H1 (cell line): Measurements from ENCODE around the gene FLOT1. TPM values are rescaled to one million over a fixed set of nuclear protein-coding genes. Genes with fewer than 3 reads are reported as not detected.

Experiments
- CTCF ChIA-PET: fragments of 300-600 bp; sonication (Branson Sonifier 250); formaldehyde crosslinking; loops from one replicate; lab custom pipeline; 2021; ENCODE audit not compliant: partially characterized antibody; lab: Charles Lee
- POLR2A ChIA-PET: fragments of 300-600 bp; sonication (Branson Sonifier 250); formaldehyde crosslinking; loops from one replicate; lab custom pipeline; 2021; ENCODE audit warnings: inconsistent platforms; ENCODE audit not compliant: partially characterized antibody; lab: Charles Lee
- DNase-seq, 2 experiments: peaks; one replicate each; pipeline versions ENCODE4 v3.0.0 to v3.0.0-alpha.2; 2010 to 2022; ENCODE audit warnings: low spot score in 2 of 2, low read depth in 1 of 2, mixed read lengths in 1 of 2
- FAIRE-seq: peaks from 2 replicates; lab custom pipeline; 2011; peaks lifted over from hg19 to GRCh38; lab: Jason Lieb, UNC
- H2AFZ ChIP-seq: 2 replicates; pipeline ENCODE4 v1.8.1; 2012; ENCODE audit warnings: low read length, inconsistent platforms
- H2AK5ac ChIP-seq: 2 replicates; pipeline ENCODE4 v1.6.1; 2013; ENCODE audit warnings: low read depth, low read length
- H2BK120ac ChIP-seq: replicated peaks from 2 replicates; pipeline ENCODE3; 2013; ENCODE audit warnings: low read depth, low read length, inconsistent platforms
- H2BK12ac ChIP-seq: 2 replicates; pipeline ENCODE4 v1.6.1; 2013; ENCODE audit warnings: low read depth, low read length
- H2BK15ac ChIP-seq: 2 replicates; pipeline ENCODE4 v1.6.1; 2013; ENCODE audit warnings: low read length
- H2BK20ac ChIP-seq: 2 replicates; pipeline ENCODE4 v1.6.1; 2013; ENCODE audit warnings: low read length
- H2BK5ac ChIP-seq: 2 replicates; pipeline ENCODE4 v1.6.1; 2013; ENCODE audit warnings: low read depth, low read length
- H3K14ac ChIP-seq: 2 replicates; pipeline ENCODE4 v1.6.1; 2013; ENCODE audit warnings: inconsistent platforms; ENCODE audit not compliant: insufficient read length
- H3K18ac ChIP-seq: 2 replicates; pipeline ENCODE4 v1.6.1; 2013; ENCODE audit warnings: low read length; ENCODE audit errors: extremely low read depth
- H3K23ac ChIP-seq: 2 replicates; pipeline ENCODE4 v1.6.1; 2013; ENCODE audit warnings: inconsistent platforms; ENCODE audit not compliant: insufficient read length
- H3K23me2 ChIP-seq: 2 replicates; pipeline ENCODE4 v1.6.1; 2013; ENCODE audit warnings: low read depth, low read length
- H3K27ac ChIP-seq: 2 replicates; pipeline ENCODE4 v1.6.1; 2011; ENCODE audit warnings: low read depth, low read length, inconsistent platforms
- H3K27me3 ChIP-seq, 4 experiments: replicated peaks in 1 of 4; 1 replicate in 1 of 4; 2 replicates in 3 of 4; pipeline versions ENCODE4 v1.6.1 to v1.8.1; 2011 to 2013; ENCODE audit warnings: low read length in 3 of 4, mild to moderate bottlenecking in 3 of 4, inconsistent platforms in 2 of 4, mixed read lengths in 2 of 4, moderate library complexity in 1 of 4; ENCODE audit not compliant: control insufficient read depth in 3 of 4, insufficient read depth in 3 of 4; ENCODE audit errors: extremely low read depth in 1 of 4
- H3K36me3 ChIP-seq, 4 experiments: 2 replicates each; pipeline versions ENCODE4 v1.6.1 to v1.8.1; 2011 to 2013; ENCODE audit warnings: mild to moderate bottlenecking in 4 of 4, low read length in 3 of 4, moderate library complexity in 2 of 4, control low read depth in 1 of 4, inconsistent platforms in 1 of 4; ENCODE audit not compliant: insufficient read depth in 4 of 4, control insufficient read depth in 2 of 4
- H3K4ac ChIP-seq: replicated peaks from 2 replicates; pipeline ENCODE3; 2013; ENCODE audit warnings: low read length, low read depth, mixed read lengths, inconsistent platforms; ENCODE audit not compliant: insufficient read length
- H3K4me1 ChIP-seq, 4 experiments: replicated peaks in 1 of 4; 1 replicate in 1 of 4; 2 replicates in 3 of 4; pipeline versions ENCODE4 v1.6.1 to v1.8.1; 2011 to 2013; ENCODE audit warnings: low read length in 3 of 4, inconsistent platforms in 2 of 4, mixed read lengths in 1 of 4; ENCODE audit not compliant: insufficient read depth in 4 of 4, control insufficient read depth in 3 of 4
- H3K4me2 ChIP-seq, 2 experiments: 2 replicates each; pipeline versions ENCODE4 v1.6.1 to v1.8.1; 2011 to 2013; ENCODE audit warnings: low read depth in 2 of 2, low read length in 2 of 2, control low read depth in 1 of 2, inconsistent platforms in 1 of 2, mild to moderate bottlenecking in 1 of 2; ENCODE audit not compliant: insufficient read depth in 1 of 2
- H3K4me3 ChIP-seq, 4 experiments: fragments of 200-600, 300-600 bp in 1 of 4; sonication (generic), shearing (Covaris generic), sonication (Bioruptor Twin) in 1 of 4; 2 replicates each; pipeline versions ENCODE4 v1.5.1 to v1.8.1; 2011 to 2016; ENCODE audit warnings: low read length in 4 of 4, low read depth in 3 of 4, control low read depth in 2 of 4, inconsistent platforms in 2 of 4, mild to moderate bottlenecking in 2 of 4, mixed read lengths in 1 of 4, moderate library complexity in 1 of 4; ENCODE audit not compliant: insufficient read depth in 2 of 4; ENCODE audit errors: extremely low read depth in 1 of 4
- H3K56ac ChIP-seq: replicated peaks from 2 replicates; pipeline ENCODE3; 2013; ENCODE audit warnings: low read depth, mild to moderate bottlenecking, mixed read lengths, low read length, inconsistent platforms; ENCODE audit not compliant: insufficient read length
- H3K79me1 ChIP-seq: 2 replicates; pipeline ENCODE4 v1.6.1; 2013; ENCODE audit warnings: low read depth, low read length, control low read depth
- H3K79me2 ChIP-seq, 2 experiments: 2 replicates each; pipeline versions ENCODE4 v1.6.1 to v1.8.1; 2012 to 2013; ENCODE audit warnings: low read length in 2 of 2, mild to moderate bottlenecking in 2 of 2, inconsistent platforms in 1 of 2; ENCODE audit not compliant: insufficient read depth in 2 of 2, control insufficient read depth in 1 of 2
- H3K9ac ChIP-seq, 4 experiments: replicated peaks in 1 of 4; 1 replicate in 1 of 4; 2 replicates in 3 of 4; pipeline versions ENCODE4 v1.6.1 to v1.8.1; 2011 to 2013; ENCODE audit warnings: low read depth in 3 of 4, low read length in 3 of 4, control low read depth in 2 of 4, mild to moderate bottlenecking in 2 of 4, moderate library complexity in 2 of 4, inconsistent platforms in 1 of 4; ENCODE audit errors: extremely low read depth in 1 of 4
- H3K9me3 ChIP-seq, 2 experiments: 2 replicates each; pipeline versions ENCODE4 v1.6.1 to v1.8.1; 2012 to 2013; ENCODE audit warnings: mild to moderate bottlenecking in 2 of 2, moderate library complexity in 2 of 2, control low read depth in 1 of 2, inconsistent platforms in 1 of 2, low read depth in 1 of 2, low read length in 1 of 2, mixed read lengths in 1 of 2; ENCODE audit not compliant: insufficient read depth in 2 of 2
- H4K20me1 ChIP-seq, 2 experiments: replicated peaks in 1 of 2; 2 replicates each; pipeline versions ENCODE3 to v1.8.1; 2011 to 2013; ENCODE audit warnings: inconsistent platforms in 2 of 2, low read length in 2 of 2, mild to moderate bottlenecking in 1 of 2; ENCODE audit not compliant: insufficient read depth in 2 of 2, control insufficient read depth in 1 of 2
- H4K5ac ChIP-seq: 2 replicates; pipeline ENCODE4 v1.6.1; 2013; ENCODE audit warnings: low read length, low read depth, mixed read lengths, inconsistent platforms; ENCODE audit not compliant: insufficient read length
- H4K8ac ChIP-seq: 2 replicates; pipeline ENCODE4 v1.8.0; 2013; ENCODE audit warnings: mild to moderate bottlenecking, moderate library complexity, low read length, inconsistent platforms; ENCODE audit not compliant: insufficient read depth; ENCODE audit errors: extremely low read depth
- H4K91ac ChIP-seq: replicated peaks from 2 replicates; pipeline ENCODE3; 2013; ENCODE audit warnings: low read length, mixed read lengths, inconsistent platforms; ENCODE audit not compliant: insufficient read length
- FOSL1 ChIP-seq: IDR thresholded peaks from 2 replicates; pipeline ENCODE4 v1.6.1; 2011; ENCODE audit warnings: mild to moderate bottlenecking, low read depth, low read length, moderate library complexity; ENCODE audit not compliant: insufficient read depth
- RAD21 ChIP-seq, 2 experiments: IDR thresholded peaks in 1 of 2; conservative IDR thresholded peaks in 1 of 2; 2 replicates each; pipeline ENCODE4 v1.6.1; 2011; ENCODE audit warnings: low read depth in 2 of 2, low read length in 2 of 2, improper control_type of control experiment in 1 of 2, inconsistent platforms in 1 of 2, mild to moderate bottlenecking in 1 of 2, moderate library complexity in 1 of 2
- RFX5 ChIP-seq: IDR thresholded peaks from 2 replicates; pipeline ENCODE4 v1.6.1; 2011; ENCODE audit warnings: low read depth, low read length, improper control_type of control experiment, borderline replicate concordance
- WGBS, 2 experiments: shearing (Covaris generic) in 1 of 2; methylation state at CpG; one replicate each; pipeline versions ENCODE4 v1.1.6 to v1.1.7; 2013 to 2015; ENCODE audit warnings: low lambda C conversion rate in 2 of 2, mixed read lengths in 2 of 2, inconsistent platforms in 1 of 2, low coverage in 1 of 2, missing lambda C conversion rate in 1 of 2; ENCODE audit not compliant: insufficient replicate concordance in 2 of 2, insufficient coverage in 1 of 2, insufficient read length in 1 of 2; ENCODE audit errors: extremely low coverage in 1 of 2, missing lambda C conversion rate in 1 of 2; 5-methylcytosine and 5-hydroxymethylcytosine counted together
- polyA plus RNA-seq, 7 experiments: library from polyadenylated mRNA; depleted of rRNA in 3 of 7; stranded (reverse) in 5 of 7; unstranded in 2 of 7; fragments of >200 nt in 5 of 7; fragments of 200-250 nt in 2 of 7; gene quantifications; 1 replicate in 5 of 7; 2 replicates in 1 of 7; 4 replicates in 1 of 7; pipeline versions ENCODE4 v1.2.1 to v1.2.3, GENCODE V29; 2011 to 2013; ENCODE audit warnings: missing spikeins in 2 of 7, mixed read lengths in 2 of 7
- total RNA-seq: library from RNA; stranded (reverse); fragmentation: NEBNext Ultra II Directional; extraction: Animal tissue kit (Norgen Biotek cat#: 25700); gene quantifications from 2 replicates; pipeline ENCODE4 v1.2.1, GENCODE V29; 2021
- TF ChIP-seq, protein P1 (sequence below): IDR thresholded peaks from 2 replicates; pipeline ENCODE4 v1.6.1; 2012; ENCODE audit warnings: inconsistent platforms
- TF ChIP-seq, protein P2 (sequence below), 3 experiments: IDR thresholded peaks; 1 replicate in 2 of 3; 2 replicates in 1 of 3; pipeline versions ENCODE4 v1.5.1 to v1.6.1; 2011; ENCODE audit warnings: low read length in 3 of 3, mild to moderate bottlenecking in 3 of 3, inconsistent platforms in 2 of 3, low read depth in 1 of 3, moderate library complexity in 1 of 3; ENCODE audit not compliant: insufficient read depth in 1 of 3; ENCODE audit errors: control extremely low read depth in 1 of 3

Gene FLOT1
- total and polyA plus RNA-seq, 2 of the 8 experiments (the other 6 are each of a cell fraction or from before 2014, with no cell fraction given), result 87.5 to 88.1 TPM

DNA sequence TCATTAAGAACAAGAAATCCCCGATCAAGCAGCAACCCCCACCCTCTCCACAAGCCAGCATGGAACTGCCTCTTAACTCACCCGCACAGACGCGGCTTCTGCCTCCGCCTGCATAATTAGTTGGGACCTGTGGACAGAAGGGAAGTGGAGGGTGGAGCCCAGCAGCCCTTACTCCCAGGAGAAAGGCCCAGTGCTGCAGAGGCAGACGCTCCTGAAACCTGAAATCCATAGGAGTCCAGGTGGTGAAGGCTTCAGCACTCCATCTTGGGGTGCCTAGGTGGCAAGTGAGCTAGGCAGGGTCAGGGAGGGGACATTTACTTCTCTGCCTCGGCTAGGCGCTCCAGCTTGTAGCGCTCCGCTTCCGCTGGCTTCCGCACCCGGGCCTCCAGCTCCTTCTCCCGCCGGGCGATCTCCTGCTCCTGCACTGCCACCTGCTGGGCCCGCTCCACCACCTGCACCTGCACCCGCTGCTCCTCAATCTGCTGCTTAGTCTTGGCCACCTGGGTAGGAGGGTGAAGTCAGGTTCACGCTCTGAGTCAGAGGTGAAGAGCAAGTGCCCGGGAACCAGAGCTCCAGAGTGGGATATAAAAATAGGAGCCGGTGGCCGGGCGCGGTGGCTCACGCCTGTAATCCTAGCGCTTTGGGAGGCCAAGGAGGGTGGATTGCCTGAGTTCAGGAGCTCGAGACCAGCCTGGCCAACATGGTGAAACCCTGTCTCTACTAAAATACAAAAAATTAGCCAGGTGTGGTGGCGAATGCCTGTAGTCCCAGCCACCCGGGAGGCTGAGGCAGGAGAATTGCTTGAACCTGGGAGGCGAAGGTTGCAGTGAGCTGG is 11.7 kb downstream of the FLOT1 start:
- Histone ChIP-seq H3K9me3 (no peaks in the 10 kb centered on the region), H2BK15ac (no peak overlapping the region), H4K91ac (no peak overlapping the region), H3K23ac (no peak overlapping the region), H4K5ac (no peak overlapping the region), H2AFZ (no peak overlapping the region), H3K14ac (no peak overlapping the region), H3K4ac (no peak overlapping the region), H2BK20ac (no peak overlapping the region), H3K79me2 (no peaks in the 10 kb centered on the region), H3K9ac (no peak overlapping the region), H3K4me1 (no peaks in the 10 kb centered on the region), H2BK120ac (no peak overlapping the region), H4K8ac (no peak overlapping the region), H3K36me3 (peaks cover 9 to 30% (median 21%) of the 10 kb centered on the region in 4 experiments; a peak in 7 of 8 replicates), H2BK12ac (no peak overlapping the region), H3K27me3 (no peaks in the 10 kb centered on the region), H3K18ac (no peak overlapping the region), H3K23me2 (no peaks in the 10 kb centered on the region), H3K56ac (no peak overlapping the region), H3K4me3 (no peak overlapping the region), H4K20me1 (peaks cover 3 to 9% of the 10 kb centered on the region in 2 experiments), H2AK5ac (no peak overlapping the region), H2BK5ac (peak overlapping the region; percentile 75), H3K4me2 (no peak overlapping the region), H3K27ac (no peak overlapping the region), H3K79me1 (no peaks in the 10 kb centered on the region)
- 84% methylated on average over 30 of the region's 30 CpGs; no CpG with 5 or more reads in 1 of the 2 experiments for WGBS, 2 experiments
- CTCF ChIA-PET, result interaction anchor here (0.6 to 11.8 kb wide), 37 partner anchors 10 to 436 kb away, joined by 3 to 147 read pairs (median 4); partner anchors contain the start of genes DHX16, FLOT1, MDC1 and MRPS18B
- FAIRE-seq (no peak), DNase-seq (peak in 1 of 2 experiments; percentile 87)
- POLR2A ChIA-PET, result interaction anchor here (0.5 to 35.9 kb wide), 13 partner anchors 6 to 183 kb away, joined by 3 to 732 read pairs (median 4); partner anchors contain the start of genes DHX16, FLOT1, IER3 and MDC1
- TF ChIP-seq, protein P1, sequence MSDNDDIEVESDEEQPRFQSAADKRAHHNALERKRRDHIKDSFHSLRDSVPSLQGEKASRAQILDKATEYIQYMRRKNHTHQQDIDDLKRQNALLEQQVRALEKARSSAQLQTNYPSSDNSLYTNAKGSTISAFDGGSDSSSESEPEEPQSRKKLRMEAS, result peak; percentile 39; the same call in 1 of the 2 replicates
- TF ChIP-seq RFX5 (no peak), FOSL1 (no peak), RAD21 (IDR thresholded peaks at IDR 0.05 in 1 of 2, conservative IDR thresholded peaks at IDR 0.05 in 1 of 2; ENCODE audit: low read depth in 2 of 2, low read length in 2 of 2) (peak; percentile 79 to 85)
- TF ChIP-seq, protein P2, sequence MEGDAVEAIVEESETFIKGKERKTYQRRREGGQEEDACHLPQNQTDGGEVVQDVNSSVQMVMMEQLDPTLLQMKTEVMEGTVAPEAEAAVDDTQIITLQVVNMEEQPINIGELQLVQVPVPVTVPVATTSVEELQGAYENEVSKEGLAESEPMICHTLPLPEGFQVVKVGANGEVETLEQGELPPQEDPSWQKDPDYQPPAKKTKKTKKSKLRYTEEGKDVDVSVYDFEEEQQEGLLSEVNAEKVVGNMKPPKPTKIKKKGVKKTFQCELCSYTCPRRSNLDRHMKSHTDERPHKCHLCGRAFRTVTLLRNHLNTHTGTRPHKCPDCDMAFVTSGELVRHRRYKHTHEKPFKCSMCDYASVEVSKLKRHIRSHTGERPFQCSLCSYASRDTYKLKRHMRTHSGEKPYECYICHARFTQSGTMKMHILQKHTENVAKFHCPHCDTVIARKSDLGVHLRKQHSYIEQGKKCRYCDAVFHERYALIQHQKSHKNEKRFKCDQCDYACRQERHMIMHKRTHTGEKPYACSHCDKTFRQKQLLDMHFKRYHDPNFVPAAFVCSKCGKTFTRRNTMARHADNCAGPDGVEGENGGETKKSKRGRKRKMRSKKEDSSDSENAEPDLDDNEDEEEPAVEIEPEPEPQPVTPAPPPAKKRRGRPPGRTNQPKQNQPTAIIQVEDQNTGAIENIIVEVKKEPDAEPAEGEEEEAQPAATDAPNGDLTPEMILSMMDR (IDR thresholded peaks at IDR 0.05; ENCODE audit: control extremely low read depth in 1 of 3, insufficient read depth in 1 of 3, low read depth in 1 of 3, low read length in 3 of 3), result peak; percentile 71 to 78 (median 73)
